Measurements from ENCODE around the gene ASB2.

ASB2 gene

DNA sequence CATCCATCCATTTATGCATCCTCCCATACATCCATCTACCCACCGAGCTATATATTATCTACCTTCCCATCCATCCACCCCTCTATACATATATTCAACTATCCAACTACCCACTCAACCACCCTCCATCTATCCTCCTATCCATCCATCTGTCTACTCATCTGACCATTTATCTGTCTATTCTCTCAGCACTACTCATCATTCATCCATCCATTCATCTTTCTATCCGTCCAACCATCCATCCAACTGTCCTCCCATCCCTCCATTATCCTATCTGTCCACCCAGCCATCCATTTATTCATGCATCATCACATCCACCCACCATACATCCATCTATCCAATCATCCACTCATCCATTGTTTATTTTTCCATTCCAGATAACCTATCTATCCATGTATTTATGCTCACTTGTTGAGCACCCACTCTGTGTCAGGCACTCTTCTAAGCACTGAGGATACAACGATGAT is 11.5 kb downstream of the ASB2 start:
- no peak for TF ChIP-seq CTCF (conservative IDR thresholded peaks at IDR 0.05; ENCODE audit: low read depth, low read length)
- no peak overlapping the region for H3K4me3 ChIP-seq (ENCODE audit: low read depth, low read length)
- no peak for DNase-seq (ENCODE audit: low read depth)

DNA sequence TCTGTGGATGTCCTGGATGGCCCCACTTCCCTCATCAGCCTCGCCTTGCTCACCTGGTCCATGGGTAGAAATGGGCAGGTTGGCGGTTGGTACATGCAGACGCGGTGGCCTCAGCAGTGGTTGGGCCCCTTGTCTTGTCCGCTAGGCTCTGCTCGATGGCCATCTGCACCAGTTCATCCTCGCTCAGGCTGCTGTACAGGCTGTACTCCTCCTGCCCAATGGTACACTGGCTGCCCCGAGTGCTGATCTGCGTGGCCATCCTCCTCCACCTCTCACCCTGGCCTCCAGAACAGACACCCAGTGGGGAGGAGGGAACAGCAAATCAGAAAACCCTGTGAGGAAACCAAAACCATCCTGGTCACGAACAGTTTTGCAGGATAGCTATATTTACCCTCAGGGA is 12.1 kb downstream of the ASB2 start:
- no peak for DNase-seq (ENCODE audit: low read depth)
- no peak overlapping the region for H3K4me3 ChIP-seq (ENCODE audit: low read depth, low read length)
- TF ChIP-seq CTCF (conservative IDR thresholded peaks at IDR 0.05; ENCODE audit: low read depth, low read length), result no peak

DNA sequence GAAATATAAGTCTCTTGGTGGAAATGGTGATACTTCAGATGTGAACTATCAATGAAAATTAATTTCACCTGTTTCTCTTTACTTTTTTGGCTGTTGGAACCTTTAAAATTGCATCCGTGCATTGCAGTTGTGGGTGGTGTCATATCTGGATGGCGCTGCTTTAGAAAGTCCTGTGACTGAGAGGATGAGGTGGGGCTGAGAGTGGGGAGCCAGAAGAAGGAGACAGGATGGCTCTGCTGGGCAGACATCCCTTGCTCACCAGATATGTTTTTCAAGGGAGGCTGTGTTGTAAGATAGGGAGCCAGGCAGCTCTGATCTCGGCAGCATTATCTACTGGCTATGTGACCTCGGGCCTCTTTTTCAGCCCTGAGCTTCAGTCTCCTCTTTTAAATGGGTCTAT is 12.7 kb downstream of the ASB2 start:
- H3K4me3 ChIP-seq (ENCODE audit: low read depth, low read length), result no peak overlapping the region
- no peak for DNase-seq (ENCODE audit: low read depth)
- TF ChIP-seq CTCF (conservative IDR thresholded peaks at IDR 0.05; ENCODE audit: low read depth, low read length), result no peak

DNA sequence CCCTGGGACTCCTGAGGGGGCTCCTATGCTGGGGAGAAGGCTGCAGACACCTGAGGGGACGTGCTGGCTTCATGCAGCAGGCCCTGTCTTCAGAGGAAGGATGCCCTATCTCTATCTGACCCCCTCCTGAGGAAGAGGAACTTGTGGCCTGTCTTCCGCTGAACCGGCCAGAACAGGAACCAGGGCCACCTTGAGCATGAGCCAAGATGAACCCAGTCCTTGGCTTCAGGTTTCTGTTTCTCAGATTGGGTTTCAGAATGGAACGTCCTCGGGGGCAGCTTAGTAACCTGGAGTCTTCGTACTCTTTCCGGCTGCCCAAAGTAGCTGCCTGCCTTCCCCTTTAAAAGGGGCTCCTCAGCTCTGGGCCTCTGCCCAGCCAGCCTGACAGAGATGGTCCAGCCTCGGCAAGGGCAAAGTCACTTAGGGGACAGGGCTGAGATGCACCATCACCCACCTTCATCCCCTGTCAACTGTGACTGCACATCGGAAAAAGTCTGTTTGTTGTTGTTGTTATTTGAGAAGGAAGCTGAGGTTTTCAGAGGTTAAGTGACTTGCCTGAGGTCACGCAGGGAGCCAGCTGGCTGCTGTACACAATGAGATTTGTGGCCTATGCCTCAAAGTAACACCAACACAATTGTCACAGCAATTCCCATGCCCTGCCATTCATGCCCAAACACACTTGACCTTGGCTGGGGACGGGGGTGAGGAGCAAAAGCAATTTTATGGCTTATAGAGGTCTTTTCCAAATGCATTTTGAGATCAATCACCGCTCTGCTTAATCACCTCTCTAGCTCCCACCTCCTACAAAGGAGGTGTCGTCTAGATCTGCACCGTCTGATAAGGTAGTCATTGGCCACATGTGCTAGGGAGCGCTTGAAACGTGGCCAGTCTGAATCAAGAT is 13.4 kb downstream of the ASB2 start:
- no peak for TF ChIP-seq CTCF (conservative IDR thresholded peaks at IDR 0.05; ENCODE audit: low read depth, low read length)
- no peak overlapping the region for H3K4me3 ChIP-seq (ENCODE audit: low read depth, low read length)
- DNase-seq (ENCODE audit: low read depth), result peak; percentile 66

DNA sequence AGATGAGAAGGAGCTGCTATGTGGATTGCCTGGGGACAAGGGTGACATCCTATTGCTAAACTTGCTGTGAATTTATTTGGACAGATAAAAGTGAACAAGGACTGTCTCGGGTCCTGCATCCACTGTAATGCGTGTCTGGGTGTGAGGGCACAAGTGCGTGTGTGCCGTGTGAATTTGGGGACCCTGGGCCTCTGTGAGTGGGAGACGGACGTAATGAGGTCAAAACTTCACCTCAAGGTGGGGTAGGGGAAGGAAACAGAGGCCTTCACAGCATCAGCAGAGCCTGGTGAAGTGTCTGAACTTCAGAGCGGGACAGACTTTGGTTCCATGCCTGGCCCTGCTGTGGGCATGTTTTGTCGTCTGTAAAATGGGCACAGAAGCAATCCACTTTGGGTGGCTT is 14.8 kb downstream of the ASB2 start:
- H3K4me3 ChIP-seq (ENCODE audit: low read depth, low read length), result no peak overlapping the region
- TF ChIP-seq CTCF (conservative IDR thresholded peaks at IDR 0.05; ENCODE audit: low read depth, low read length), result no peak
- no peak for DNase-seq (ENCODE audit: low read depth)

DNA sequence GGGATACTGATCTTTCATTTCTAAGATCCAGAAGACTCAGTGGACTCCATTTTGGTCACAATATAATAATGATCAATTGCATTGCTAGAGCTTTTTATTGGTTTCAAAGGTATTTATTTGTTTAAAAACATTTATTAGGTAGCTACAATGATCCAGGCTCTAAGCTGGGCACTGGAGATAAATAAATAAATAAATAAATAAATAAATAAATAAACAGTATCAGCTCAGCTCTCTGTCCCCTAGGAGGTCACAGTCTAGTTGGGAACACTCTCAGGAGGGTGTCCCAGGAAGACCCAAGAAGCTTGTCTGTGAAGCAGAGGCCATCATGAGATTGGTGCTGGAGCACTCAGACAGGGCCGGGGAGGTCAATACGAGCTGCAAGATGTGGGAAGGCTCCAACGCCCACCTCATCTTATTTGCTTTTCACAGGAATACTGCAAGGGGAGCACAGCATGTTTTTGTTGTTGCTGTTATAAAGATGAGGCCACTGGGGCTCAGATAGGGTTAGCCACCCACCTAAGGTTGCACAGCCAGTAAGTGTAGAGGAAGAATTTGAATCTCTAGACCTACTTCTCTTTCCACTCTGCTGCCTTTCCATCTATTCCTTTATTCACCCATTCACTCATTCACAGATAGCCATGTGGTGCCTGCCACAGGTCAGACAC is 15.5 kb downstream of the ASB2 start:
- no peak overlapping the region for H3K4me3 ChIP-seq (ENCODE audit: low read depth, low read length)
- no peak for DNase-seq (ENCODE audit: low read depth)
- no peak for TF ChIP-seq CTCF (conservative IDR thresholded peaks at IDR 0.05; ENCODE audit: low read depth, low read length)

Data from choroid plexus epithelial cell (primary cell).